ENCODE measurements around the gene FRYL. TPM values are rescaled to one million over a fixed set of nuclear protein-coding genes. Genes with fewer than 3 reads are reported as not detected.

The FRYL gene
- total and polyA plus RNA-seq, 2 of the 8 experiments (the other 6 are each of a cell fraction or from before 2014, with no cell fraction given), result 8.0 to 36.5 TPM

GRCh38 chr4:48792348-48793006, 12.4 kb upstream of the FRYL start:
- Histone ChIP-seq H4K5ac (ENCODE audit: insufficient read length, low read depth, low read length) (no peak overlapping the region), H3K27ac (ENCODE audit: low read depth, low read length) (no peak overlapping the region), H3K4me2 (ENCODE audit: insufficient read depth in 1 of 2, low read depth in 2 of 2, low read length in 2 of 2) (no peak overlapping the region), H3K9me3 (ENCODE audit: insufficient read depth in 2 of 2, low read depth in 1 of 2, low read length in 1 of 2) (no peaks in the 10 kb centered on the region), H3K56ac (replicated peaks; ENCODE audit: insufficient read length, low read depth, low read length) (no peak overlapping the region), H3K79me2 (ENCODE audit: control insufficient read depth in 1 of 2, insufficient read depth in 2 of 2, low read length in 2 of 2) (no peaks in the 10 kb centered on the region), H2AFZ (ENCODE audit: low read length) (no peak overlapping the region), H3K14ac (ENCODE audit: insufficient read length) (no peak overlapping the region), H3K4ac (replicated peaks; ENCODE audit: insufficient read length, low read depth, low read length) (no peak overlapping the region), H3K9ac (replicated peaks in 1 of 4; ENCODE audit: extremely low read depth in 1 of 4, low read depth in 3 of 4, low read length in 3 of 4) (no peak overlapping the region), H3K36me3 (ENCODE audit: control insufficient read depth in 2 of 4, insufficient read depth in 4 of 4, low read length in 3 of 4) (no peaks in the 10 kb centered on the region), H3K18ac (ENCODE audit: extremely low read depth, low read length) (no peak overlapping the region), H2BK15ac (ENCODE audit: low read length) (no peak overlapping the region), H3K23ac (ENCODE audit: insufficient read length) (no peak overlapping the region), H3K4me1 (replicated peaks in 1 of 4; ENCODE audit: control insufficient read depth in 3 of 4, insufficient read depth in 4 of 4, low read length in 3 of 4) (peaks cover 0 to 3% (median 0%) of the 10 kb centered on the region in 4 experiments; a peak in 1 of 7 replicates), H3K79me1 (ENCODE audit: low read depth, low read length) (no peaks in the 10 kb centered on the region), H2BK20ac (ENCODE audit: low read length) (no peak overlapping the region), H3K23me2 (ENCODE audit: low read depth, low read length) (no peaks in the 10 kb centered on the region), H2BK12ac (ENCODE audit: low read depth, low read length) (no peak overlapping the region), H2AK5ac (ENCODE audit: low read depth, low read length) (no peak overlapping the region), H4K8ac (ENCODE audit: extremely low read depth, insufficient read depth, low read length) (no peak overlapping the region), H4K91ac (replicated peaks; ENCODE audit: insufficient read length, low read length) (no peak overlapping the region), H2BK120ac (replicated peaks; ENCODE audit: low read depth, low read length) (no peak overlapping the region), H3K27me3 (replicated peaks in 1 of 4; ENCODE audit: control insufficient read depth in 3 of 4, extremely low read depth in 1 of 4, insufficient read depth in 3 of 4, low read length in 3 of 4) (no peaks in the 10 kb centered on the region), H3K4me3 (ENCODE audit: extremely low read depth in 1 of 4, insufficient read depth in 2 of 4, low read depth in 3 of 4, low read length in 4 of 4) (no peak overlapping the region), H4K20me1 (replicated peaks in 1 of 2; ENCODE audit: control insufficient read depth in 1 of 2, insufficient read depth in 2 of 2, low read length in 2 of 2) (no peaks in the 10 kb centered on the region), H2BK5ac (ENCODE audit: low read depth, low read length) (no peak overlapping the region)
- WGBS, 2 experiments (ENCODE audit: extremely low coverage in 1 of 2, insufficient coverage in 1 of 2, insufficient read length in 1 of 2, insufficient replicate concordance in 2 of 2, low coverage in 1 of 2, low lambda C conversion rate in 2 of 2, missing lambda C conversion rate in 1 of 2), result 98% methylated on average over 3 of the region's 5 CpGs; no CpG with 5 or more reads in 1 of the 2 experiments
- POLR2A ChIA-PET (ENCODE audit: partially characterized antibody), result no interaction called here
- FAIRE-seq (no peak), DNase-seq (ENCODE audit: low read depth in 1 of 2, low spot score in 2 of 2) (no peak)
- CTCF ChIA-PET (ENCODE audit: partially characterized antibody), result interaction anchor here (1.9 kb wide), 1 partner anchor 13 kb away, joined by 4 read pairs; no protein-coding TSS in a partner anchor
- TF ChIP-seq EZH2 (IDR thresholded peaks at IDR 0.05; ENCODE audit: low read depth, low read length, severe bottlenecking) (no peak), POLR2AphosphoS5 (IDR thresholded peaks at IDR 0.05; ENCODE audit: low read depth, low read length) (no peak), SIN3A (conservative IDR thresholded peaks at IDR 0.05 in 1 of 2, IDR thresholded peaks at IDR 0.05 in 1 of 2; ENCODE audit: low read depth in 1 of 2, low read length in 2 of 2) (no peak), POU5F1 (IDR thresholded peaks at IDR 0.05; ENCODE audit: low read depth, low read length) (no peak), GTF2F1 (IDR thresholded peaks at IDR 0.05; ENCODE audit: borderline replicate concordance, low read depth, low read length) (no peak), BACH1 (IDR thresholded peaks at IDR 0.05; ENCODE audit: low read length) (no peak), CBX8 (IDR thresholded peaks at IDR 0.05; ENCODE audit: borderline replicate concordance, low read depth, low read length) (no peak), RXRA (IDR thresholded peaks at IDR 0.05; ENCODE audit: insufficient read depth, low read depth, low read length) (no peak), NANOG (IDR thresholded peaks at IDR 0.05; ENCODE audit: insufficient read depth, low read depth, low read length, poor library complexity, severe bottlenecking) (no peak), TAF7 (optimal IDR thresholded peaks at IDR 0.05; ENCODE audit: borderline replicate concordance, low read depth, low read length) (no peak), TBP (IDR thresholded peaks at IDR 0.05; ENCODE audit: low read depth, low read length) (no peak)
- TF ChIP-seq, protein P1, sequence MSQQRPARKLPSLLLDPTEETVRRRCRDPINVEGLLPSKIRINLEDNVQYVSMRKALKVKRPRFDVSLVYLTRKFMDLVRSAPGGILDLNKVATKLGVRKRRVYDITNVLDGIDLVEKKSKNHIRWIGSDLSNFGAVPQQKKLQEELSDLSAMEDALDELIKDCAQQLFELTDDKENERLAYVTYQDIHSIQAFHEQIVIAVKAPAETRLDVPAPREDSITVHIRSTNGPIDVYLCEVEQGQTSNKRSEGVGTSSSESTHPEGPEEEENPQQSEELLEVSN (IDR thresholded peaks at IDR 0.05), result no peak

All from H1 (cell line).